SU-DHL-6 (cell line): ENCODE data around the gene HES4.

Experiments used
- CTCF ChIP-seq: fragments of 200-600 bp; sonication (generic); IDR thresholded peaks from one replicate; pipeline ENCODE4 v1.5.1; 2017; ENCODE audit warnings: antibody characterized with exemption, mild to moderate bottlenecking, low read length, moderate library complexity; ENCODE audit not compliant: insufficient read depth, poor library complexity, severe bottlenecking
- EZH2phosphoT487 ChIP-seq: fragments of 200-600 bp; sonication (generic), shearing (Covaris generic); conservative IDR thresholded peaks from 2 replicates; pipeline ENCODE4 v1.6.1; 2018; ENCODE audit warnings: mild to moderate bottlenecking, antibody characterized with exemption, low read length, moderate library complexity, mixed read lengths

DNA sequence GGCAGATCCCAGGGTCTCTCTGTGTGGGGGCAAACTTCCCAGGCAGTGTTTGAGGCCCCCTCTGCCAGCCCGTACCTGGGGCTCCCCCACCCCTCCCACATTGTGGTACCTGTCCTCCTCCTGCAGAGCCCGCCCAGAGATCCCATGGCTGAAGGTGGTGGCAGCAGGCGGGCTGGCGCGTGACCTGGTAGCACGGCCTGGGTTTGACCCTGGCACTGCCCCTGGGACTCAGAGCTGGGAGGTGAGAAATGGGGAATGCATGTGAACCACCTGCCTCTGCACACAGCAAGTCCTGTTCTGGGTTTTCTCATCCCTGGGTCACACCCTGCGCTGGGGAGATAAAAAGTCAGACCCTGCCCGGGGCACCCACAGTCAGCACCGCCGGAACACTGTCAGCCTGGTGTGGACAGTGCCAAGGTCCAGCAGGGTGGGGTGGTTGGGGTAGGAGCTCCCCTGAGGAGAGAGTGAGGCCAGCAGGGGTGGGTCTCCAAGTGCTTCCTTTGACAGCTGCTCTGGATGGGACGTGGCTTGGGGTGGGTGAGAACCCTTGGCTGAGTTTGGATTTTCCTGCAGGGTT, 31.9 kb upstream of the HES4 start:
- TF ChIP-seq CTCF (no peak), EZH2phosphoT487 (no peak)
